Esophagus mucosa (tissue), 1 donor: ENCODE data around the gene RGS11. TPM values are rescaled to one million over a fixed set of nuclear protein-coding genes. Genes with fewer than 3 reads are reported as not detected.
"Not testable (repeated sequence)": the region's sequence is repeated elsewhere in the genome, so short reads cannot be mapped to it uniquely, and the experiment has no call there.

Experiments
- ATAC-seq: fragments of 200-7000 bp; cut with Tn5 transposase; one replicate; pipeline ENCODE4 v1.9.1; 2020
- total RNA-seq: library from RNA; stranded (reverse); gene quantifications from one replicate; pipeline ENCODE4 v1.2.4, GENCODE V29; 2023
- donor health status: DM: yes; HTN: yes; CAD: no.

The RGS11 gene
- total RNA-seq, 1 donor from 2014 or later, result 0.92 TPM

DNA sequence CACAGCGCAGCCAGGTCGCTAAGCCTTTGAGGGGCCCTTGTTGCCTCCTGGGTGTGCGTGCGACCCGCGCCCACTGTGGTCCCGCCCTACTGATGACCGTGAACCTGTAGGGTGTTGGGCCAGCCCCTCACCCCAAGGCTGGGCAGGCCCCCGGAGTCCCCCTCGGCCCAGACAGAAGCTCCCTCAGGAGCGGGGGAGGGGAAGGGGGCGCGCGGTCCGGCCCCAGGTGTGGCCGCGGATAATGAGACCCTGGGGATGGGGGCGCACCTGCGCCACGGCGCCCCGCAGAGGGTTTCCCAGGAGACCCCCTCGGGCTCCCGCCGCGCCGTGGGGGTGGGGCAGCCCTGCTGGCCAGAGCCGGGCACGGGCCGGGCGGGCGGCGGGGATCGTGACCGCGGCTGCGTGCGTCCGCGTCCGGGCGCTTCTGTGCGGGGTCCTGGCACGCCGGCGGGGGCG, 4.3 kb upstream of the RGS11 start:
- no peak for ATAC-seq

DNA sequence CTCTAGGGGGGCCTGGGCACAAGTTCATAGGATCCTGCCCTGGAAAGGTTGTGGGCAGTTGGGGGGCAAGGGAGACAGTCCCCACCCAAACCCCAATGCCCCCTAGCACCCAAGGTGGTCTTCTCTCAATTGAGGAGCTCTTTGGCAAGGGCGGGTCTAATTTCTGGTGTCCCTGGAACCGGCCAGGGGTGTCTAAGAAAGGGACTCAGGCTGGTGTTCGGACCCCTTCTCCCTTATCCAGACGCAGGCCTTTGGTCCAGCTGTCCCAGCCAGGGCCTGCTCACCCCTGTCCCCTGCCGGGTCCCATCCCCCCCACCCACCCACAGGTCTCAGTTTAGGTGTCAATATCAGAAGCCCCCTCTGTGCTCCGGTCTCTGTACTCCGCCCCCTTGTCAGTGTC, 3.8 kb upstream of the RGS11 start:
- no peak for ATAC-seq

GRCh38 chr16:278863-279366, 3.2 kb upstream of the RGS11 start:
- peak; percentile 54 for ATAC-seq

- no peak for ATAC-seq
Observed at GRCh38 chr16:276426-277077, 808 bp upstream of the RGS11 start.

DNA sequence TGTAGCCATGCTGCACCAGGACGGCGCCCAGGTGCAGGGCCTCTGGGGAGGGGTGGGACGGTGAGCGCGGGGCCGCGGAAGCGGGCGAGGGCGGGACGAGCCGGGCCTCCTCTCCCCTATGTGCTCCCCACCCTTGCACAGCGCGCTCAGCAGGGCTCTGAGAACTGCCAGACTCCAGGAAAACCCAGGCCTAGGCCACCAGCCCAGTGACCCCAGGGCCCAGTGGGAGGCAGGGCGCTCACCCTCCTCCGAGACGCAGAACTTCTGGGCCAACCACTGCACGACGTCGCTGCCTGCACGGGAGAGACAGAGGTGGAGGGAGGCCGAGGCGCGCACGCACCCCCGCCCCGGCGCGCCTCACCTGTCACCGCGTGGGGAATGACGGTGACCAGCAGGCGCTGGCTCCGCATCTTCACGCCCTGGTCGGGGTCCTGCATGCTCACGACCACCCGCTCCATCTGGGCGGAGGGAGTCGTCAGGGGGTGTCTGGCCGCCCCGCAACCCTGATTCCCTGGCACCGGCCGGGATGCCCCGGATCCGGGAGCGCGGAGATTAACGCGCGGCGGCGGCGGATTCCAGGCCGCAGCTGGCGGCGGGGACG, 603 bp downstream of the RGS11 start:
- ATAC-seq, result peak; percentile 3

DNA sequence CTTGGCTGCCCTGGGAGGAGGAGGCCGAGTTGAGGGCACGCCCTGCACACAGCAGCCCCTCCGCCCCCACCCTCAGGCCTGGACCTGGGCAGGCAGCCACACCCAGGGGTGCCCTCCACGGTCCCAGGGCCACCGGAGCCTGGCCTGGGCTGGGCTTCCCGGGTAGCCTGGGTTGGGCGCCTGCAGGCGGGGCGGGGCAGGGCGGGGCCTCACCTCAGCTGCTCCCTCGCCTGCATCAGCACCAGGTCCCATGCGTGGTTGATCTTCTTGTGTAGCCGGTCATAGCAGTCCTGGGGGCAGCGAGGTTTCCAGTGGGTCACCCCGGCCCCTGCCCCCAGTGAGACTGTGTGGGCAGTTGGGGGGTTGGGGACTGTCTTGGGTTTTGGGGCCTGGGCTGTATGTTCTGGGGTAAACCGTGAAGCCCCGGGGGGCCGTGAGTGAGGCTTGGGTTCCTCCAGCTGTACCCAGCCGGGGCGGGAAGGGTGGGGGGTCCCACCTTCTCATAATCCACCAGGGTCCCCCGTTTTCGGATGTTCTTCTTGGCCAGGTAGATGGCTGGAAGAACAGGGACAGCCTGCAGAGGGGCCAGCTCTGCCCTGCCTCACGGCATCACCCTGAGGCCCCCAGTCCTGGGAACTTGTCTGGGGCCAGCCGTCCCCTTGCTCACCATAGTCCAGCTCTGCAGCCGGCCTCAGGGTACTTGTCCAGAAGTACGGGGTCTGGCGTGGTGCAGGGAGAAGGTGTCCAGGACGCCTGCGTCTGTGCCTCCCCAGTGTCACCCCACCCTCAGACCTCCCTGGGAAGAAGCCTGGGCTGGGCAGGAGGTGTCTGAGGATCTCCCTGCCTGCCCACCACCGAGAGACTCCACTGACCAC, 2.0 kb downstream of the RGS11 start:
- peak; percentile 66 for ATAC-seq

GRCh38 chr16:272633-273546, 2.9 kb downstream of the RGS11 start:
- ATAC-seq, result no peak

- no peak for ATAC-seq
Observed at GRCh38 chr16:270381-271255, 5.1 kb downstream of the RGS11 start.

GRCh38 chr16:269061-269796, 6.5 kb downstream of the RGS11 start:
- no peak for ATAC-seq

DNA sequence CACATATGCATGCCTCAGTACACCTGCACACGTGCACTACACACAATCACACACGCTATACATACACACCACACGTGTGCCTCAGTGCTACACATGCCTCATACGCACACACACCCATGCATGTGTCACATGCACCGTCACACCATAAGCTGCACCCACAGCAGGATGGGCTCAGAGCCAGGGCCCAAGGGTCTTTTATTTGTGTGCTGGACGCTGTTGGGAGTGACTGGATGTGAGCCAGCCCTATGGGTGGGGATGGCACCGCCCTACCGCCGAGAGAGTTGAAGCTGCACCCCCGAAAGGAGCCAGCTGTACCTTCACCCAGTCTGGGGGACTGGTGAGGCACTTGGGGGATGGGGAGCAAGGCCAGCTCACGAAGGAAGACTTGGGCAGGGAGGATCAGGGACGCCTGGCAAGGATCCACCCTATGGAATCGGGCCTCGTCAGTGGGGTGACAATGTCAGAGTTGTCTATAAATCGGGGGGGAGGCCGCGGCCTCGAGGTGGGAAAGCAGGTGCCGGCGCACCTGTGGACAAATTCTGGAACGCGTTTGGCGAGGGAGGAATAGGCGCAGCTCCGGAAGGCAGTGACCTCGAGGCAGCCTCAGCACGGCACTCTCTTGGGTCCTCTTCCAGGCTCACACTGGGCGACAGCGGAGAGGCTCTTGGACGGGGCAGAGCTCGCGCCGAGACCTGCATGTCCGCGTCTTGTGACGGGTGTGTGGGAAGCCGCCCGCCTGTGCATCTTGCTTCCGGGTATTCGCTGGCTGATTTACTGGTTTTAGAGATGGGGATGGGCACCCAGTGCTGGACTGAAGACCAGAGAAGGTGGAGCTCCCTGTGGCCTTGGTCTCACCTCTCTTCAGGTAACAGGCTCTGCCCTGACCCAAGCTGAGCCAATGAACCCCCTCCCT, 7.3 kb downstream of the RGS11 start:
- ATAC-seq, result peak; percentile 55

GRCh38 chr16:267562-267961, 8.2 kb downstream of the RGS11 start:
- ATAC-seq, result not testable (repeated sequence)

GRCh38 chr16:266258-267164, 9.2 kb downstream of the RGS11 start:
- no peak for ATAC-seq

- ATAC-seq, result peak; percentile 27
Observed at GRCh38 chr16:265711-266110, 10.0 kb downstream of the RGS11 start.

GRCh38 chr16:265002-265529, 10.7 kb downstream of the RGS11 start:
- ATAC-seq, result no peak

- no peak for ATAC-seq
Observed at GRCh38 chr16:264440-264951, 11.2 kb downstream of the RGS11 start.

DNA sequence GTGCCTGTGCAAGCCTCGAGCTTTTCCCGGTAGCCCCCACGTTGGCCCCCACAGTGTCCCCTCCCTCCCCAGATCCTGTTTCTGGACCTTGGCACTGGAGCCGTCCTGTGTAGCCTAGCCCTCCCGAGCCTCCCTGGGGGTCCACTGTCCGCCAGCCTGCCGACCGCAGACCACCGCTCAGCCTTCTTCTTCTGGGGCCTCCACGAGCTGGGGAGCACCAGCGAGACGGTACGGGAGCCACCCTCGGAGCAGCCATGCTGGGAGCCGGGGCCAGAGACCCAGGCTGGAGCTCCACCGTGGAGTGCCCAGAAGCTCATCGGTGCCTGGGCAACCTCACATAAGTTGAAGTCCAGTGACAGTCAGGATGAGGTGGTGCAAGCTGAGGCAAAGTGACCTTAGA, 11.8 kb downstream of the RGS11 start:
- no peak for ATAC-seq

- no peak for ATAC-seq
Observed at GRCh38 chr16:263182-263774, 12.5 kb downstream of the RGS11 start.
